PC-9 (cell line): ENCODE results near the gene SPRED2. TPM values are rescaled to one million over a fixed set of nuclear protein-coding genes. Genes with fewer than 3 reads are reported as not detected.

ENCODE experiments used
- BruUV-seq: library from RNA; stranded (reverse); fragments of 400-500 nt; replicated peaks from 2 replicates; lab custom pipeline; 2021; lab: Mats Ljungman, UMichigan
- CTCF ChIA-PET: fragments of 300-600 bp; sonication (Branson Sonifier 250); formaldehyde crosslinking; loops from one replicate; lab custom pipeline; 2022; ENCODE audit warnings: antibody characterized with exemption; lab: Charles Lee
- POLR2A ChIA-PET: fragments of 300-600 bp; sonication (Branson Sonifier 250); formaldehyde crosslinking; loops from one replicate; lab custom pipeline; 2022; ENCODE audit warnings: antibody characterized with exemption; ENCODE audit not compliant: unreplicated experiment; lab: Charles Lee
- DNase-seq, 2 experiments: peaks; one replicate each; pipeline versions ENCODE4 v3.0.0 to v3.0.0-alpha.2; 2015 to 2022; ENCODE audit warnings: mixed read lengths in 1 of 2
- H2AFZ ChIP-seq: fragments of 200-600 bp; sonication (generic); 2 replicates; pipeline ENCODE4 v1.8.1; 2017; ENCODE audit warnings: antibody characterized with exemption
- H3F3A ChIP-seq: fragments of 200-600 bp; sonication (generic); 2 replicates; pipeline ENCODE4 v1.8.1; 2017; ENCODE audit warnings: antibody characterized with exemption, mild to moderate bottlenecking, low read depth; ENCODE audit not compliant: insufficient read depth
- H3K27ac ChIP-seq: fragments of 200-600 bp; sonication (generic); 2 replicates; pipeline ENCODE4 v1.6.1; 2016; ENCODE audit warnings: mixed run types
- H3K27me3 ChIP-seq: fragments of 200-600 bp; sonication (generic); 2 replicates; pipeline ENCODE4 v1.6.1; 2016; ENCODE audit warnings: low read depth, mixed run types; ENCODE audit not compliant: insufficient read depth
- H3K36me3 ChIP-seq: fragments of 200-600 bp; sonication (generic); 2 replicates; pipeline ENCODE4 v1.6.1; 2016; ENCODE audit warnings: low read depth, mixed run types
- H3K4me1 ChIP-seq: fragments of 200-600 bp; sonication (generic); replicated peaks from 2 replicates; pipeline ENCODE4 v1.6.1; 2016; ENCODE audit warnings: mixed run types; ENCODE audit not compliant: insufficient read depth
- H3K4me2 ChIP-seq: fragments of 200-600 bp; sonication (generic); 2 replicates; pipeline ENCODE4 v1.6.1; 2017; ENCODE audit warnings: mixed run types
- H3K4me3 ChIP-seq: fragments of 200-600 bp; sonication (generic); 2 replicates; pipeline ENCODE4 v1.6.1; 2016; ENCODE audit warnings: mixed run types
- H3K79me2 ChIP-seq: fragments of 200-600 bp; sonication (generic); 2 replicates; pipeline ENCODE4 v1.6.1; 2017; ENCODE audit warnings: low read depth, mixed run types
- H3K9me2 ChIP-seq: fragments of 200-600 bp; sonication (generic); 2 replicates; pipeline ENCODE4 v1.8.1; 2017; ENCODE audit warnings: mild to moderate bottlenecking; ENCODE audit not compliant: insufficient read depth
- H3K9me3 ChIP-seq: fragments of 200-600 bp; sonication (generic); 2 replicates; pipeline ENCODE4 v1.8.1; 2016; ENCODE audit warnings: low read depth; ENCODE audit not compliant: insufficient read depth
- H4K20me1 ChIP-seq: fragments of 200-600 bp; sonication (generic); 2 replicates; pipeline ENCODE4 v1.8.1; 2017; ENCODE audit not compliant: insufficient read depth
- EZH2 ChIP-seq: fragments of 200-600 bp; sonication (generic); IDR thresholded peaks from 2 replicates; pipeline ENCODE4 v1.8.0; 2017; ENCODE audit warnings: antibody characterized with exemption, low read depth
- intact Hi-C: fragments of 100-400 bp; cut with micrococcal nuclease; formaldehyde crosslinking; loops from one replicate; pipeline ENCODE4 v1.10.0; 2022; ENCODE audit not compliant: unreplicated experiment
- total RNA-seq: library from RNA; stranded (reverse); gene quantifications from 2 replicates; pipeline ENCODE4 v1.2.3, GENCODE V29; 2021
- TF ChIP-seq, protein P1 (sequence below): fragments of 200-600 bp; sonication (generic); conservative IDR thresholded peaks from 2 replicates; pipeline ENCODE4 v1.6.1; 2017; ENCODE audit warnings: mixed run types, antibody characterized with exemption, mild to moderate bottlenecking, moderate library complexity

The SPRED2 gene
- total RNA-seq, 1 experiment from 2014 or later = 33.6 TPM

DNA sequence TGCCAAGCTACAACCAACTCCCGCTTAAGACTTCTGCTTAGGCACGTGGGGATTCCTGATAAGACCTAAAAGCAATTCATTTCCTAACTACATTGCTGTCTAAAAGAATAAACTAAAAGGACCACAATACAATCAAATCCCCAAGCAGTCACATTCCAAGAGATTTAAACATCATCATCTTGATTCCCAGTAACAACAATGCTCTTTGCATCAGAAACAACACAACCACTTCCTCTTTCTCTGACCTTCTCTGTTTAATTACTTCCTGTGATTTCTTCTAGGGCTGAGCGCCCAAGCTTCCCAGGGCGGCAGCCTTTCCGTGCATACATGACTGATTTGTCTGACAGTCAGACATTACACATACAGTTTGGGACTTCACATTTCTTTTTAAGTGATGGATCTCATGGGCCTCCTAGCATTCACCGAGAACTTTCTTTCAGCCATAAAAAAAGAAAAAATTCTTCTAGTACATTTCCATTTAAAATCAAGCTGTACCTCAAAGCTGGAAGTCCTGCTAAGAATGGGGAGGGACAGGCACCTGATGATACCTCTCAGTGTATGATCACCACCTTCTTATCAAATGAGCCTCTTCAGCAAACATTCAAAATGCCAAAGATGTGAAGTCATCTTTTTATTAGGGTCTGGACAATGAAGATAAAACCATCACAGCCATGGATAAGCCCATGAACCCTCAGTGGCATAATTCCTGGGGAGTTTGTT is 11.5 kb downstream of the SPRED2 start:
- no peaks in the 10 kb centered on the region for H3K9me2 ChIP-seq
- ChIA-PET POLR2A (interaction anchor here (0.6 kb wide), 1 partner anchor 149 kb away, joined by 3 read pairs; no protein-coding TSS in a partner anchor), CTCF (no interaction called here)
- H3K27me3 ChIP-seq = no peaks in the 10 kb centered on the region
- peaks cover 9% of the 10 kb centered on the region; the same call in 1 of the 2 replicates for H3F3A ChIP-seq
- H2AFZ ChIP-seq = no peak overlapping the region
- intact Hi-C loops = no loop called here
- no peaks in the 10 kb centered on the region for H3K9me3 ChIP-seq
- no peak for TF ChIP-seq EZH2
- TF ChIP-seq, protein P1, sequence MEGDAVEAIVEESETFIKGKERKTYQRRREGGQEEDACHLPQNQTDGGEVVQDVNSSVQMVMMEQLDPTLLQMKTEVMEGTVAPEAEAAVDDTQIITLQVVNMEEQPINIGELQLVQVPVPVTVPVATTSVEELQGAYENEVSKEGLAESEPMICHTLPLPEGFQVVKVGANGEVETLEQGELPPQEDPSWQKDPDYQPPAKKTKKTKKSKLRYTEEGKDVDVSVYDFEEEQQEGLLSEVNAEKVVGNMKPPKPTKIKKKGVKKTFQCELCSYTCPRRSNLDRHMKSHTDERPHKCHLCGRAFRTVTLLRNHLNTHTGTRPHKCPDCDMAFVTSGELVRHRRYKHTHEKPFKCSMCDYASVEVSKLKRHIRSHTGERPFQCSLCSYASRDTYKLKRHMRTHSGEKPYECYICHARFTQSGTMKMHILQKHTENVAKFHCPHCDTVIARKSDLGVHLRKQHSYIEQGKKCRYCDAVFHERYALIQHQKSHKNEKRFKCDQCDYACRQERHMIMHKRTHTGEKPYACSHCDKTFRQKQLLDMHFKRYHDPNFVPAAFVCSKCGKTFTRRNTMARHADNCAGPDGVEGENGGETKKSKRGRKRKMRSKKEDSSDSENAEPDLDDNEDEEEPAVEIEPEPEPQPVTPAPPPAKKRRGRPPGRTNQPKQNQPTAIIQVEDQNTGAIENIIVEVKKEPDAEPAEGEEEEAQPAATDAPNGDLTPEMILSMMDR = no peak
- H3K79me2 ChIP-seq = peaks cover 100% of the 10 kb centered on the region
- no peaks in the 10 kb centered on the region for H3K36me3 ChIP-seq
- peaks cover 41% of the 10 kb centered on the region for H3K4me1 ChIP-seq
- peak overlapping the region; percentile 16 for H3K27ac ChIP-seq
- H3K4me3 ChIP-seq = no peak overlapping the region
- peaks cover 6% of the 10 kb centered on the region for H4K20me1 ChIP-seq
- DNase-seq = peak in 1 of 2 experiments; percentile 64
- no TSS peak for BruUV-seq
- H3K4me2 ChIP-seq = no peak overlapping the region; the same call in 1 of the 2 replicates

GRCh38 chr2:65417509-65418085 is 14.8 kb downstream of the SPRED2 start:
- no peak overlapping the region for H3K4me3 ChIP-seq
- H3K4me2 ChIP-seq = peak overlapping the region; percentile 9
- BruUV-seq = no TSS peak
- H2AFZ ChIP-seq = no peak overlapping the region
- DNase-seq = no peak
- no peaks in the 10 kb centered on the region for H3K9me2 ChIP-seq
- no peaks in the 10 kb centered on the region for H3K9me3 ChIP-seq
- peaks cover 7% of the 10 kb centered on the region for H4K20me1 ChIP-seq
- H3K4me1 ChIP-seq = peaks cover 40% of the 10 kb centered on the region
- peaks cover 13% of the 10 kb centered on the region; the same call in 1 of the 2 replicates for H3F3A ChIP-seq
- TF ChIP-seq, protein P1 = no peak
- no peak for TF ChIP-seq EZH2
- no peaks in the 10 kb centered on the region for H3K36me3 ChIP-seq
- ChIA-PET CTCF (interaction anchor here (1.1 kb wide), 1 partner anchor 141 kb away, joined by 4 read pairs; no protein-coding TSS in a partner anchor), POLR2A (interaction anchor here (0.7 kb wide), 1 partner anchor 58 kb away, joined by 3 read pairs; no protein-coding TSS in a partner anchor)
- no peaks in the 10 kb centered on the region for H3K27me3 ChIP-seq
- H3K27ac ChIP-seq = no peak overlapping the region
- intact Hi-C loops = no loop called here
- peaks cover 100% of the 10 kb centered on the region for H3K79me2 ChIP-seq

- H3K27me3 ChIP-seq = no peaks in the 10 kb centered on the region
- H3K36me3 ChIP-seq = no peaks in the 10 kb centered on the region
- H3F3A ChIP-seq = peaks cover 17% of the 10 kb centered on the region; the same call in 1 of the 2 replicates
- ChIA-PET POLR2A (interaction anchor here (0.7 kb wide), 1 partner anchor 57 kb away, joined by 3 read pairs; no protein-coding TSS in a partner anchor), CTCF (no interaction called here)
- H2AFZ ChIP-seq = no peak overlapping the region
- H3K4me2 ChIP-seq = peak overlapping the region; percentile 9
- TF ChIP-seq, protein P1 = no peak
- TF ChIP-seq EZH2 = no peak
- H4K20me1 ChIP-seq = peaks cover 7% of the 10 kb centered on the region
- intact Hi-C loops = no loop called here
- DNase-seq = peak; percentile 50 to 81
- no peaks in the 10 kb centered on the region for H3K9me3 ChIP-seq
- peaks cover 100% of the 10 kb centered on the region for H3K79me2 ChIP-seq
- H3K4me3 ChIP-seq = no peak overlapping the region
- no peaks in the 10 kb centered on the region for H3K9me2 ChIP-seq
- no peak overlapping the region for H3K27ac ChIP-seq
- no TSS peak for BruUV-seq
- H3K4me1 ChIP-seq = peaks cover 40% of the 10 kb centered on the region
Observed at GRCh38 chr2:65416945-65417344, 15.5 kb downstream of the SPRED2 start.
